ENCODE data around the gene SDK2.

DNA sequence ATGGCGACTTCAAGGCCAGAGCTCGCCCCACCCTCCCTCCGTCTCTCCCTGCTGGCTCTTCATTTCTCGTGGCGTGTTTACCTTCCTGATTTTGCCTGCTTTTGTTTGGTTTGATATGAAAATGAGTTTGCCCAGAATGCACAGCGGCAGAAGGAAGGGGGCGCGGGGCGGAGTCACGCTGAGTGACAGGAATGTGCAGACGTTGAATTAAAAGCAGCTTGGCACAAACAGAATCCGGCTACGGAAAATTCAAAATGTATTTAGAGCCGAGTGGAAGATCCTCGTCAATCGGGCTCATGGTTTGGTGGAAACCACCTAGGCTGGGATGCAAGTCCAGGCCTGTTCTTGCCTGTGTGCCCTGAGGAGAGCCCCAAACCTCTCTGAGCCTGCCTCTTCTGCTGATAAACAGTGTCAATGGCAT, 102.7 kb downstream of the SDK2 start:
- no peak for TF ChIP-seq XRCC3 (IDR thresholded peaks at IDR 0.05)
- no peak for TF ChIP-seq RCOR1 (IDR thresholded peaks at IDR 0.05; ENCODE audit: borderline replicate concordance in 1 of 2, low read depth in 2 of 2, low read length in 2 of 2)
- no peak for TF ChIP-seq ZKSCAN1 (IDR thresholded peaks at IDR 0.05; ENCODE audit: low read depth, low read length)
- no peak for TF ChIP-seq ZNF174 (CRISPR knock-in tag; IDR thresholded peaks at IDR 0.05)

Measured in K562 (cell line).